ENCODE measurements around the gene BEST2.
"Not testable (repeated sequence)": the region's sequence is repeated elsewhere in the genome, so short reads cannot be mapped to it uniquely, and the experiment has no call there.

BEST2 gene

GRCh38 chr19:12788682-12789097, 37.1 kb downstream of the BEST2 start:
- DNase-seq = no peak

DNA sequence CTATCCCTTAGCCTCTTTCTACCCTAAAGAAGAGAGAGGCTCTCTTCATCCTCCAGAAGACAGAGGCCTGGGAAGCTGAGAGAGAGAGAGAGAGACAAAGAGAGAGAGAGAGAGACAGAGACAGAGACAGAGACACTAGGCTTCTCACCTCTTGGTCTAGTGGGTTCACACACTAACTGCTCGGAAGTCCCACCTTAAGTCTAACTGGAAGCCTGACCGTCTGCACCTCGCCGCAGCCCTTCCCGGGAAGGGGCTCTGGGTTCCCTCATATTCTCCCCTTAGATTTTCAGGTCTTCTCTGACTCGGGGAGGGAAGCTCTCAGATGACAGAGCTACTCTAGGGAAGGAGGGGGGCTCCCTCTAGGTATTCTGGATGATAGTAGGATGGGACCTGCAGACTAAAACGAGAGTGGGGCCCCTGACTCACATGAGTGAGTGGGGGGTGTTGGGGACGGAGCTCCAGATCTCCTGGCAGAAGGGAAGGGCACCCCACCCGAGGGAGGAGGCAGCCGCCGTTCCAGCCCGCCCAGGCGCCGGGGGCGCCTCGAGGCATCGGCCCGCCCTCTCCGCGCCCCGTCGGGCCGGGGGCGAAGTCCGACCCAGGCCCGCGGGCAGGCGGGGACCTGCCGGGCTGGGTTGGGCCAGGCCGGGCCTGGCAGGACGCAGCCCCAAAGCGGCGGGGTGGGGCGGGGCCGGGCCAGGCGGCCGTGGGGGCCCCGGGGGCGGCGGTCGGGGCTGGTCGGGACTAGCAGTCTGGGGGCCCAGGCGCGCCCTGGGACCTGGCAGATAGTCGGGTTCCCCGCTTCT, 37.7 kb downstream of the BEST2 start:
- no peak for DNase-seq

DNA sequence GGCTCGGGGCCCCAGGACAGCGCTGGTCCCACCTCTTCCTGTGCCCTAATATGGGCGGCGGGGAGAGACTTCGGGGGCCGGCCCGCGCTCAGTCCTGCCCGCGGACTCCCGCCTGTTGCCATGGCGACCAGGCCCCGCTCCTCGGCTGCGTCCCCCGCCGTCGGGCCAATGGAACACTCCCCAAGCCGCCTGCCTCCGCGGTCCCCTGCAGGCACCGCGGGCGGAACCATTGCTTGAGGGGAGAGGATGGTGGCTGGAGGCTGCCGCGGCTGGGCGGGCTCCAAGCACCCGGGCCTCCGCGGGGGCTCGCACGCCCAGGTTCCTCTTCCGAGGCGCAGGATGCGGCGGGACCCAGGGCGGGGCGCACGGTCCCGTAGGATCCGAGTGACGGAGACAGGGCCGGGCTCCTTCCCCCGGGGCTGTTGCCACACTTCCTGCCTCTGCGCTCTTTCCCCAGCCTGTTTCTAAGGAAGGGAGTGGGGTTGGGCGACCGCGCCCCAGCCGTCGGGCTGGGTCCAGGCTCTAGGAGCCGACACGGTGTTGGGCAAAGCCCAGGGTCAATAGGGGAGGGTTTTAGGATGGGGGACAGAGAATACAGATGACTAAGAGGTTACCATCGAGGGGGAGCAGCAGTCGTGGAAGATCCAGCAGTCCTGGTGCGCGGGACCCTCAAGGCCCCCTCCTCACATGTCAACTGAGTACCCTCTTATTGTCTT, 38.5 kb downstream of the BEST2 start:
- peak; percentile 80 to 84 (median 81) for DNase-seq

DNA sequence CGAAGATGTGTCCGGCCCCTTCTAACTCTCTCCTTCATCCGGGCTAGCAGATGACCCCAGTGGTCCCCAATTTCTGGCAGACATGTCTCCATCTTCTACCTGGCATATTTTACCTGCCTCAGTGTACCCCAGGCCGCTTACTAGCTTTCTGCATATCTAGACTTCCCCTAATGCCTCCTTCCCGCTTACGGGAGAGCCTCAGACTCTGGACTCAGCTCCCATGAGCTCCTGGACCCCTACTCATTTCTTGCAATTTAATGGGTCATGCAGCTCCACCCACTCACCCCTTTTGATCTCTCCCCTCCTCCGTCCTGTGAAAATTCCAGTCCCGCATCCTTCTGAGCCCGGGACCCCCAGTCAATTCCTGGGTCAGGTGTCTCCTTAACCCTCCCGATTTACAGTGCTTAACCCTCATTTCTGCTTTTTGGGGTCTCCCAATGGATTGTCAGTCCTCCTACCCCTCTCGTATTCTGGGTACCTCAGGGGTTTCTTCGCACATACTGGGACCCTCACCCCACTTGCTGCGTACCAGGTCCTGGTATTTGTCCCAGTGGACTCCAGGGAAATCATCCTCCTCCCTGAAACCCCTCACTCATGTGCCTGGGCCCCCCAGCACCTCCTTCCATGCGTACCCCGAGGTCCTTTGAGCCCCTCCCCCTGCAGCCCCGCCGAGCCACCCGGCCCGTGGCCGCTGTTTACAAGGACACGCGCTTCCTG, 39.2 kb downstream of the BEST2 start:
- no peak for DNase-seq

- peak; percentile 90 to 97 (median 94) for DNase-seq
Observed at GRCh38 chr19:12791345-12792050, 39.9 kb downstream of the BEST2 start, which contains the start of gene JUNB. Gene JUNB, plus strand, starts transcription at chr19:12791486. Its CDS starts 286 bp downstream, at chr19:12791772.

DNA sequence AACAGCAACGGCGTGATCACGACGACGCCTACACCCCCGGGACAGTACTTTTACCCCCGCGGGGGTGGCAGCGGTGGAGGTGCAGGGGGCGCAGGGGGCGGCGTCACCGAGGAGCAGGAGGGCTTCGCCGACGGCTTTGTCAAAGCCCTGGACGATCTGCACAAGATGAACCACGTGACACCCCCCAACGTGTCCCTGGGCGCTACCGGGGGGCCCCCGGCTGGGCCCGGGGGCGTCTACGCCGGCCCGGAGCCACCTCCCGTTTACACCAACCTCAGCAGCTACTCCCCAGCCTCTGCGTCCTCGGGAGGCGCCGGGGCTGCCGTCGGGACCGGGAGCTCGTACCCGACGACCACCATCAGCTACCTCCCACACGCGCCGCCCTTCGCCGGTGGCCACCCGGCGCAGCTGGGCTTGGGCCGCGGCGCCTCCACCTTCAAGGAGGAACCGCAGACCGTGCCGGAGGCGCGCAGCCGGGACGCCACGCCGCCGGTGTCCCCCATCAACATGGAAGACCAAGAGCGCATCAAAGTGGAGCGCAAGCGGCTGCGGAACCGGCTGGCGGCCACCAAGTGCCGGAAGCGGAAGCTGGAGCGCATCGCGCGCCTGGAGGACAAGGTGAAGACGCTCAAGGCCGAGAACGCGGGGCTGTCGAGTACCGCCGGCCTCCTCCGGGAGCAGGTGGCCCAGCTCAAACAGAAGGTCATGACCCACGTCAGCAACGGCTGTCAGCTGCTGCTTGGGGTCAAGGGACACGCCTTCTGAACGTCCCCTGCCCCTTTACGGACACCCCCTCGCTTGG, 40.7 kb downstream of the BEST2 start:
- peak; percentile 43 to 67 (median 54) for DNase-seq

DNA sequence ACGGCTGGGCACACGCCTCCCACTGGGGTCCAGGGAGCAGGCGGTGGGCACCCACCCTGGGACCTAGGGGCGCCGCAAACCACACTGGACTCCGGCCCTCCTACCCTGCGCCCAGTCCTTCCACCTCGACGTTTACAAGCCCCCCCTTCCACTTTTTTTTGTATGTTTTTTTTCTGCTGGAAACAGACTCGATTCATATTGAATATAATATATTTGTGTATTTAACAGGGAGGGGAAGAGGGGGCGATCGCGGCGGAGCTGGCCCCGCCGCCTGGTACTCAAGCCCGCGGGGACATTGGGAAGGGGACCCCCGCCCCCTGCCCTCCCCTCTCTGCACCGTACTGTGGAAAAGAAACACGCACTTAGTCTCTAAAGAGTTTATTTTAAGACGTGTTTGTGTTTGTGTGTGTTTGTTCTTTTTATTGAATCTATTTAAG, 41.3 kb downstream of the BEST2 start:
- DNase-seq = no peak

- DNase-seq = peak; percentile 85 to 95 (median 89)
Observed at GRCh38 chr19:12793290-12794195, 42.0 kb downstream of the BEST2 start.

DNA sequence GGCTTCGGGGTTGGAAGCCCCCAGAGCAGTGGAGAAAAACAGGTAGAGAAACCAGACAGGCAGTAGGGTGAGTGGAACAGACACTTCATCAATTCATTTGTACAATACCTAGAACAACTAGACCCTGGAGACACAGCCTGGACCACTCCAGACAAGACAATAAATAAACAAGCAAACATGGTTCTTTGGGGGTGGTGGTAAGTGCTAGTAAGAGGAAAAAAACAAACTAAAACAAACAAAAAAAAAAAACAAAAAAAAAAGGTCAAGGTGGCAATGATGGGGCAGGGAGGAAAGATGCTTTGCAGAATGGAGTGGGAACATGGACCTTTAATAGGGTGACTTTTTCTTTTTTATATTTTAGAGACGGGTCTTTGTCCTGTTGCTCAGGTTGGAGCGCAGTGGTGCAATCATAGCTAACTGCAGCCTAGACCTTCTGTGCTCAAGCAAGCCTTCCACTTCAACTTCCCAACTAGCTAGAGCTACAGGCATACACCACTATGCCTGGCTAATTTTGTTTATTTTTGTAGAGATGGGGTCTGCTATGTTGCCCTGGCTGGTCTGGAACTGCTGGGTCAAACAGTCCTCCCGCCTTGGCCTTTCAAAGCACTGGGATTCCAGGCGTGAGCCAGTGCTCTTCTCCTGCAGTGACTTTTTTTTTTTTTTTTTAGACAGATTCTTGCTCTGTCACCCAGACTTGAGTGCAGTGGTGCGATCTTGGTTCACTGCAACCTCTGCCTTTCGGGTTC, 42.8 kb downstream of the BEST2 start:
- DNase-seq = no peak

DNA sequence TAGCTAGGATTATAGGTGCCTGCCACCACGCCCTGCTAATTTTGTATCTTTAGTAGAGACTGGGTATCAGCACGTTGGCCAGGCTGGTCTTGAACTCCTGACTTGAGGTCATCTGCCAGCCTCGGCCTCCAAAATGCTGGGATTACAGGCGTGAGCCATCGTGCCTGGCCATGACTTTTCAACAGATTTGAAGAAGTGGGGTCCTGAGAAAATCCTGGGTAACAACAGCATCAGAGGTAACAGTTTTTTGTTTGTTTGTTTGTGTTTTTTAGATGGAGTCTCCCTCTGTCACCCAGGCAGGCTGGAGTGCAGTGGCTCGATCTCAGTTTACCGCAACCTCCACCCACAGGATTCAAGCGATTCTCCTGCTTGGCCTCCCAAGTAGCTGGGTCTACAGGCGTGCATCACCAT, 43.4 kb downstream of the BEST2 start:
- DNase-seq = no peak

GRCh38 chr19:12796146-12797071, 44.8 kb downstream of the BEST2 start:
- DNase-seq = peak; percentile 40 to 58 (median 48)

GRCh38 chr19:12797141-12797587, 45.6 kb downstream of the BEST2 start:
- no peak for DNase-seq

DNA sequence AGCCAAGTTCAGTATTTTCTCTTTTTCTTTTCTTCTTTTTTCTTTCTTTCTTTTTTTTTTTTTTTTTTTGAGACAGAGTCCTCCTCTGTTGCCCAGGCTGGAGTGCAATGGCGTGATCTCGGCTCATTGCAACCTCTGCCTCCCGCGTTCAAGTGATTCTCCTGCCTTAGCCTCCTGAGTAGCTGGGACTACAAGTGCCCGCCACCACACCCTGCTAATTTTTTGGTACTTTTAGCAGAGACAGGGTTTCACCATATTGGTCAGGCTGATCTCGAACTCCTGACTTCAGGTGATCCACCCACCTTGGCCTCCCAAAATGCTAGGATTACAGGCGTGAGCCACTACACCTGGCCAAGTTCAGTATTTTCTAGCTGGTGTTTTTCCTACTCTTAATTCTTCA, 46.0 kb downstream of the BEST2 start:
- not testable (repeated sequence) for DNase-seq

DNA sequence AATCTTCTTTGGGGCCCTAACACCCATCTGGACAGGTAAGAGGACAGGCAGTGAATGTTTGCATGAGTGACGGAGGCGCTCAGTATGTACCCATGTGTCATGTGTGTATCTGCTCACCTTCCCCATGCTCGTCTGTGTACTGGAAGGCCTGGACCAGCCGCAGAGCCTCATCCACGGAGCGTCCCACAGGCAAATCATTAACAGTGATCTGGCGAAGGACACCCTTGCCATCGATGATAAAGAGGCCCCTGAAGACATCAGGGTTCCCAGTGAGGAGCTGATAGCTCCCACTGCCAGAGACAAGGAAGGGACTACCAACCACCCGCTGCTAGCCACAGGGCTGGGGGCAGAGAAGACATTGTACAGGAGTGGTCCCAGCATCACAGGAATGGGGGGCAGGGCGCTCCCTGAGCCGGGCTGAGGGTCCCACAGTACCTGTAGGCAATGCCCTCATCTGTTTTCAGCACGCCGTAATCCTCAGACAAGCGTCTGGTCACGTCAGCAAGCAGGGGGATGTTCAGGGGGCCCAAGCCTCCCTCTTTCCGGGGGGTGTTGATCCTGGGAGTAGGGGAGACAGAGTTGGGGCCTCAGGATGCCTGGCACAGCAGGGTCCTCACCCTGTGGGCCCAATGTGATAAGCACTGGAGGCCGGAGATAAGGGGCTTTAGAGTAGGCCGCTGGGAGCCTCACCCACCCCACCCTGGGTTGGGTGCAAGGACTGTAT, 48.3 kb downstream of the BEST2 start:
- DNase-seq = no peak

DNA sequence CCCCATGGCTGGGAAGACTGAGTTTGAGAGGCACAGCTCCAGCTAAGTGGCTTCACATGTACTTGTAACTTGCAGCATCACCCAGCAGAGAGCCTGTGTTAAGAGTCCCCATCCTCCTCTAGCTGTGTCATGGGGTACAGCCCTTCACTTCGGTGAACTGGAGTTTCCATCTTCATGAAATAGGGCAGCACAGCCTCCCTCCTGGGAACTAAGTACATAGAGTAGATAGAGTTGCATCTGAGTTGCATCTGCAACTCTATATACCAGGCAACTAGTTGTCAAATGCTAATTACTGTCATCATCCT, 48.8 kb downstream of the BEST2 start:
- DNase-seq = no peak

DNA sequence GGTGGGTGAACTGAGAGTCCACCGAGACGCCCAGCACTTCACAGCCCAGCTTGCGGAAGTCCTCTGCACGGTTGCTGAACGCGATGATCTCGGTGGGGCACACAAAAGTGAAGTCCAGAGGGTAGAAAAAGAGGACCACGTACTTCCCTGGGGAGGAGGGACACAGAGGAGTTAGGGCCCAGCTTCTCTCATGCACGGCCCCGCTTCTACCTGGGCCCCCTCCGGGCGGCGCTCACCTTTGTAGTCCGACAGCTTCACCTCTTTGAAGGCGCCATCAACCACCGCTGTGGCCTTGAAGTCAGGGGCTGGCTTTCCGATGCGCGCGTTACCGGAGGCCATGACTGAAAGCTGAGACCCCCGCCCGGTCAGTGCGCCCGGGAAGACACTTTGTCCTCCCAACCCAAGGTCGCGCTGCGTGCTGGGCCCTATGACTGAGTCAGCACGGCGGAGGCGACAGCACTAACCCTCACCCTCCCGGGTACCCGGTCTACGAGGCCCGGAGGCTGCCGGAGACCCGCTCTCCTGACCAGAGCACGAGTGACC, 49.4 kb downstream of the BEST2 start:
- DNase-seq = no peak

- peak; percentile 47 to 72 (median 64) for DNase-seq
Observed at GRCh38 chr19:12801466-12802266, 50.1 kb downstream of the BEST2 start, which contains the start of the genes PRDX2 and THSD8. Gene PRDX2, minus strand, starts transcription at chr19:12801800. Its CDS starts 539 bp downstream, at chr19:12801261. Gene THSD8, plus strand, starts transcription at chr19:12802069. Its CDS starts 3 bp downstream, at chr19:12802072.

Measured in activated CD4-positive, CD25-positive, alpha-beta regulatory T cell (primary cell).